H1 (cell line): ENCODE results near the gene PRR14L. TPM values are rescaled to one million over a fixed set of nuclear protein-coding genes. Genes with fewer than 3 reads are reported as not detected.
A peak's percentile ranks its signal among the peaks of the same experiment; 100 is the strongest.

ENCODE experiments used
- ASH2L ChIP-seq: fragments of 200-600, 300-600 bp; sonication (generic); IDR thresholded peaks from one replicate; pipeline ENCODE4 v1.7.1; 2017; ENCODE audit warnings: low read length
- CHD7 ChIP-seq: fragments of 300-600 bp; sonication (generic); IDR thresholded peaks from 2 replicates; pipeline ENCODE4 v1.7.1; 2012; ENCODE audit warnings: low read length, moderate library complexity, mild to moderate bottlenecking, inconsistent platforms; ENCODE audit not compliant: insufficient replicate concordance
- POLR2A ChIP-seq, 2 experiments: IDR thresholded peaks; 1 replicate in 1 of 2; 2 replicates in 1 of 2; pipeline ENCODE4 v1.6.1; 2011; ENCODE audit warnings: low read depth in 2 of 2, low read length in 2 of 2, mild to moderate bottlenecking in 2 of 2; ENCODE audit errors: control extremely low read depth in 1 of 2
- POLR2AphosphoS5 ChIP-seq: IDR thresholded peaks from 2 replicates; pipeline ENCODE4 v1.6.1; 2011; ENCODE audit warnings: low read depth, low read length
- POU5F1 ChIP-seq: IDR thresholded peaks from 2 replicates; pipeline ENCODE4 v1.6.1; 2011; ENCODE audit warnings: low read depth, mild to moderate bottlenecking, low read length, moderate library complexity
- RAD21 ChIP-seq, 2 experiments: IDR thresholded peaks in 1 of 2; conservative IDR thresholded peaks in 1 of 2; 2 replicates each; pipeline ENCODE4 v1.6.1; 2011; ENCODE audit warnings: low read depth in 2 of 2, low read length in 2 of 2, improper control_type of control experiment in 1 of 2, inconsistent platforms in 1 of 2, mild to moderate bottlenecking in 1 of 2, moderate library complexity in 1 of 2
- RBBP5 ChIP-seq: IDR thresholded peaks from 2 replicates; pipeline ENCODE4 v1.7.1; 2012; ENCODE audit warnings: low read depth, mild to moderate bottlenecking, inconsistent platforms, low read length, moderate library complexity, borderline replicate concordance
- SP1 ChIP-seq: IDR thresholded peaks from 2 replicates; pipeline ENCODE4 v1.6.1; 2011; ENCODE audit warnings: low read depth, low read length
- SP2 ChIP-seq: IDR thresholded peaks from 2 replicates; pipeline ENCODE4 v1.6.1; 2012; ENCODE audit warnings: mild to moderate bottlenecking, low read length, inconsistent platforms
- SP4 ChIP-seq: IDR thresholded peaks from 2 replicates; pipeline ENCODE4 v1.6.1; 2012; ENCODE audit warnings: low read length, inconsistent platforms
- ZNF274 ChIP-seq: IDR thresholded peaks from 2 replicates; pipeline ENCODE4 v1.7.0; 2012; ENCODE audit warnings: low read length, borderline replicate concordance; ENCODE audit errors: extremely low read depth
- polyA plus RNA-seq, 7 experiments: library from polyadenylated mRNA; depleted of rRNA in 3 of 7; stranded (reverse) in 5 of 7; unstranded in 2 of 7; fragments of >200 nt in 5 of 7; fragments of 200-250 nt in 2 of 7; gene quantifications; 1 replicate in 5 of 7; 2 replicates in 1 of 7; 4 replicates in 1 of 7; pipeline versions ENCODE4 v1.2.1 to v1.2.3, GENCODE V29; 2011 to 2013; ENCODE audit warnings: missing spikeins in 2 of 7, mixed read lengths in 2 of 7
- total RNA-seq: library from RNA; stranded (reverse); fragmentation: NEBNext Ultra II Directional; extraction: Animal tissue kit (Norgen Biotek cat#: 25700); gene quantifications from 2 replicates; pipeline ENCODE4 v1.2.1, GENCODE V29; 2021

The PRR14L gene
- total and polyA plus RNA-seq, 2 of the 8 experiments (the other 6 are each of a cell fraction or from before 2014, with no cell fraction given) = 26.5 to 98.6 TPM

GRCh38 chr22:31753634-31754501 is 3.9 kb upstream of the PRR14L start, which contains the start of gene DEPDC5 (continued):
- TF ChIP-seq CHD7 = no peak
- TF ChIP-seq SP1 = 0 out of 2 replicates have a peak, but pooled peaks have one; percentile 6
- no peak for TF ChIP-seq ZNF274
- peak; percentile 76 for TF ChIP-seq ASH2L
- TF ChIP-seq POU5F1 = no peak
- peak; percentile 61; the same call in 1 of the 2 replicates for TF ChIP-seq RBBP5
- TF ChIP-seq SP2 = peak; percentile 61
- TF ChIP-seq SP4 = no peak
- TF ChIP-seq POLR2A (IDR thresholded peaks at IDR 0.05; ENCODE audit: control extremely low read depth in 1 of 2, low read depth in 2 of 2, low read length in 2 of 2) = peak; percentile 87 to 89
- TF ChIP-seq RAD21 (IDR thresholded peaks at IDR 0.05 in 1 of 2, conservative IDR thresholded peaks at IDR 0.05 in 1 of 2; ENCODE audit: low read depth in 2 of 2, low read length in 2 of 2) = no peak
- peak; percentile 82 for TF ChIP-seq POLR2AphosphoS5
